GM21390 (cell line): ENCODE measurements around the gene ARPP21.

Source experiments
- ATAC-seq: cut with Tn5 transposase; IDR thresholded peaks from one replicate; pipeline ENCODE4 v1.9.1; 2021; ENCODE audit not compliant: unreplicated experiment

Gene ARPP21

GRCh38 chr3:35674451-35675109 lies 35.3 kb downstream of the ARPP21 start:
- no peak for ATAC-seq

- no peak for ATAC-seq
Observed at GRCh38 chr3:35675206-35675605, 35.9 kb downstream of the ARPP21 start.

GRCh38 chr3:35675621-35676020 lies 36.3 kb downstream of the ARPP21 start:
- ATAC-seq: no peak

- no peak for ATAC-seq
Observed at GRCh38 chr3:35677797-35678196, 38.5 kb downstream of the ARPP21 start.

GRCh38 chr3:35678643-35679161 lies 39.4 kb downstream of the ARPP21 start:
- ATAC-seq: no peak

- no peak for ATAC-seq
Observed at GRCh38 chr3:35679409-35680080, 40.2 kb downstream of the ARPP21 start.

GRCh38 chr3:35680866-35681650 lies 41.7 kb downstream of the ARPP21 start:
- ATAC-seq: no peak

GRCh38 chr3:35685153-35685552 lies 45.8 kb downstream of the ARPP21 start:
- ATAC-seq: no peak

GRCh38 chr3:35688826-35689225 lies 49.5 kb downstream of the ARPP21 start:
- no peak for ATAC-seq

- ATAC-seq: no peak
Observed at GRCh38 chr3:35690271-35690670, 50.9 kb downstream of the ARPP21 start.

GRCh38 chr3:35705904-35706303 lies 66.6 kb downstream of the ARPP21 start:
- no peak for ATAC-seq

- ATAC-seq: no peak
Observed at GRCh38 chr3:35707904-35708303, 68.6 kb downstream of the ARPP21 start.

GRCh38 chr3:35708394-35709271 lies 69.3 kb downstream of the ARPP21 start:
- no peak for ATAC-seq

- no peak for ATAC-seq
Observed at GRCh38 chr3:35709691-35710090, 70.4 kb downstream of the ARPP21 start.

GRCh38 chr3:35710554-35710953 lies 71.2 kb downstream of the ARPP21 start:
- ATAC-seq: no peak

GRCh38 chr3:35718921-35719320 lies 79.6 kb downstream of the ARPP21 start:
- ATAC-seq: no peak

GRCh38 chr3:35721628-35722027 lies 82.3 kb downstream of the ARPP21 start:
- ATAC-seq: no peak

GRCh38 chr3:35722902-35723301 lies 83.6 kb downstream of the ARPP21 start:
- ATAC-seq: no peak

- no peak for ATAC-seq
Observed at GRCh38 chr3:35723480-35724097, 84.3 kb downstream of the ARPP21 start.

GRCh38 chr3:35724106-35724505 lies 84.8 kb downstream of the ARPP21 start:
- ATAC-seq: no peak
